ENCODE results near the gene SF3B1.
A peak's percentile ranks its signal among the peaks of the same experiment; 100 is the strongest.
"Not testable (repeated sequence)": the region's sequence is repeated elsewhere in the genome, so short reads cannot be mapped to it uniquely, and the experiment has no call there.

The SF3B1 gene, protein sequence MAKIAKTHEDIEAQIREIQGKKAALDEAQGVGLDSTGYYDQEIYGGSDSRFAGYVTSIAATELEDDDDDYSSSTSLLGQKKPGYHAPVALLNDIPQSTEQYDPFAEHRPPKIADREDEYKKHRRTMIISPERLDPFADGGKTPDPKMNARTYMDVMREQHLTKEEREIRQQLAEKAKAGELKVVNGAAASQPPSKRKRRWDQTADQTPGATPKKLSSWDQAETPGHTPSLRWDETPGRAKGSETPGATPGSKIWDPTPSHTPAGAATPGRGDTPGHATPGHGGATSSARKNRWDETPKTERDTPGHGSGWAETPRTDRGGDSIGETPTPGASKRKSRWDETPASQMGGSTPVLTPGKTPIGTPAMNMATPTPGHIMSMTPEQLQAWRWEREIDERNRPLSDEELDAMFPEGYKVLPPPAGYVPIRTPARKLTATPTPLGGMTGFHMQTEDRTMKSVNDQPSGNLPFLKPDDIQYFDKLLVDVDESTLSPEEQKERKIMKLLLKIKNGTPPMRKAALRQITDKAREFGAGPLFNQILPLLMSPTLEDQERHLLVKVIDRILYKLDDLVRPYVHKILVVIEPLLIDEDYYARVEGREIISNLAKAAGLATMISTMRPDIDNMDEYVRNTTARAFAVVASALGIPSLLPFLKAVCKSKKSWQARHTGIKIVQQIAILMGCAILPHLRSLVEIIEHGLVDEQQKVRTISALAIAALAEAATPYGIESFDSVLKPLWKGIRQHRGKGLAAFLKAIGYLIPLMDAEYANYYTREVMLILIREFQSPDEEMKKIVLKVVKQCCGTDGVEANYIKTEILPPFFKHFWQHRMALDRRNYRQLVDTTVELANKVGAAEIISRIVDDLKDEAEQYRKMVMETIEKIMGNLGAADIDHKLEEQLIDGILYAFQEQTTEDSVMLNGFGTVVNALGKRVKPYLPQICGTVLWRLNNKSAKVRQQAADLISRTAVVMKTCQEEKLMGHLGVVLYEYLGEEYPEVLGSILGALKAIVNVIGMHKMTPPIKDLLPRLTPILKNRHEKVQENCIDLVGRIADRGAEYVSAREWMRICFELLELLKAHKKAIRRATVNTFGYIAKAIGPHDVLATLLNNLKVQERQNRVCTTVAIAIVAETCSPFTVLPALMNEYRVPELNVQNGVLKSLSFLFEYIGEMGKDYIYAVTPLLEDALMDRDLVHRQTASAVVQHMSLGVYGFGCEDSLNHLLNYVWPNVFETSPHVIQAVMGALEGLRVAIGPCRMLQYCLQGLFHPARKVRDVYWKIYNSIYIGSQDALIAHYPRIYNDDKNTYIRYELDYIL

DNA sequence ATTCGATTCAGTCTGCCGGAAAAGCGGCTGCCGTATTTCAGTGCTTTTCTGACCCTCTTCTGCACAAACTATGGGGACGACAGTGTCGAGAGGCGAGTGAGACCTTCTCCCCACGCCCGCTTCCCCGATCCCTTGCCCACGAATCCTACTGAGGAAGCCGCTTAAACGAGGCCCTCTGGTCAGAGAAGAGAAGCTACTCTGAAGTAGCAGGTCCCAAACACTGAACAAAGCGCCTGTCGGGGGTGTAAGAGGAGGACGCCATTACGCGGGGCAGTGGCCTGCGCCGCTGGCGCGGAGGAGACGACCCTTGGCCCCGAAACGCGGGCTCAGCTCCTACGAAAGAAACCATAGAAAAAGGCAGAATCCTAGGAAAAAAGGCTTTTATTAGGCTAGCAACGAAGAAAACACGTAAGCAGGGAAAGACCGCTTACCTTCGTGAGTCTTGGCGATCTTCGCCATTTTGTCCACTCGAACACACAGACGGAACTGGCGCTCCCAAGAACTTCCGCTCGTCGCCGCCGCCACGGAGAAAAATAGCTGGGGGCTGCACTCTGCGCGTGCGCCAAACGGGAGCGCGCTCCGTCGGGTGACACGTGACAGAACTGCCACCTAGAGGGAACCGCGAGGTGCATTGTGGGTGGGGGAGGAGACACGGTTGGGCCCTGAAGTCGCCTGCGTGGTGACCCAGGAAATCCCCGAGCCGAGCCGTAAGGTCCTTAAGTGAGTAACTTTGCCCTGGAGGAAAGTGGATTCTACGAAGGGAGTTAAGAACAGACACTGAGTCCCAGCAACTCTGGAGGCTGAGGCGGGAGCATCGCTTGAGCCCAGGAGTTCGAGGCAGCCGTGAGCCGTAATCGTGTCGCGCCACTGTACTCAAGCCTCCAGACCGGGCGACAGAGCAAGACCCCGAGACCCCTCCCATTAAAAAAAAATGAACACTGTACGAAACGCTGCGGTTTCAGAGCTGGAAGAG is at the start of gene SF3B1:
Gene SF3B1, minus strand, starts transcription at position 488 of the 973 bp plus-strand sequence. Its CDS starts 29 bp downstream, at position 459.
- Histone ChIP-seq H3K27ac (ENCODE audit: low read length) (peak within 1 kb of the TSS; percentile 85), H4K20me1 (ENCODE audit: insufficient read depth, low read length) (peaks cover 24% of the 10 kb centered on the region), H3K36me3 (replicated peaks; ENCODE audit: insufficient read depth, low read length) (no peaks in the 10 kb centered on the region), H3K9me2 (replicated peaks; ENCODE audit: insufficient read depth, low read length) (no peaks in the 10 kb centered on the region), H3K79me2 (ENCODE audit: low read length) (peaks cover 57% of the 10 kb centered on the region), H3K27me3 (replicated peaks; ENCODE audit: insufficient read depth, low read length) (no peaks in the 10 kb centered on the region), H3K9ac (ENCODE audit: low read length) (peak within 1 kb of the TSS; percentile 99), H3K4me1 (ENCODE audit: low read length) (peaks cover 20% of the 10 kb centered on the region), H3F3A (ENCODE audit: insufficient read depth, low read length) (no peaks in the 10 kb centered on the region), H3K9me3 (replicated peaks; ENCODE audit: insufficient read depth, low read length) (no peaks in the 10 kb centered on the region), H3K4me3 (ENCODE audit: low read length) (peak within 1 kb of the TSS; percentile 98), H3K4me2 (ENCODE audit: low read depth, low read length) (peak within 1 kb of the TSS; percentile 76), H2AFZ (ENCODE audit: low read length) (peak within 1 kb of the TSS; percentile 83)
- TF ChIP-seq, protein P1, sequence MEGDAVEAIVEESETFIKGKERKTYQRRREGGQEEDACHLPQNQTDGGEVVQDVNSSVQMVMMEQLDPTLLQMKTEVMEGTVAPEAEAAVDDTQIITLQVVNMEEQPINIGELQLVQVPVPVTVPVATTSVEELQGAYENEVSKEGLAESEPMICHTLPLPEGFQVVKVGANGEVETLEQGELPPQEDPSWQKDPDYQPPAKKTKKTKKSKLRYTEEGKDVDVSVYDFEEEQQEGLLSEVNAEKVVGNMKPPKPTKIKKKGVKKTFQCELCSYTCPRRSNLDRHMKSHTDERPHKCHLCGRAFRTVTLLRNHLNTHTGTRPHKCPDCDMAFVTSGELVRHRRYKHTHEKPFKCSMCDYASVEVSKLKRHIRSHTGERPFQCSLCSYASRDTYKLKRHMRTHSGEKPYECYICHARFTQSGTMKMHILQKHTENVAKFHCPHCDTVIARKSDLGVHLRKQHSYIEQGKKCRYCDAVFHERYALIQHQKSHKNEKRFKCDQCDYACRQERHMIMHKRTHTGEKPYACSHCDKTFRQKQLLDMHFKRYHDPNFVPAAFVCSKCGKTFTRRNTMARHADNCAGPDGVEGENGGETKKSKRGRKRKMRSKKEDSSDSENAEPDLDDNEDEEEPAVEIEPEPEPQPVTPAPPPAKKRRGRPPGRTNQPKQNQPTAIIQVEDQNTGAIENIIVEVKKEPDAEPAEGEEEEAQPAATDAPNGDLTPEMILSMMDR (IDR thresholded peaks at IDR 0.05; ENCODE audit: low read length) = no peak
- DNase-seq = peak; percentile 99

- Histone ChIP-seq H3F3A (ENCODE audit: insufficient read depth, low read length) (peaks cover 39% of the 10 kb centered on the region), H3K36me3 (replicated peaks; ENCODE audit: insufficient read depth, low read length) (peaks cover 24% of the 10 kb centered on the region), H3K4me1 (ENCODE audit: low read length) (peaks cover 18% of the 10 kb centered on the region), H3K79me2 (ENCODE audit: low read length) (peaks cover 13% of the 10 kb centered on the region)
- not testable (repeated sequence) for DNase-seq; H3K27me3 ChIP-seq (replicated peaks; ENCODE audit: insufficient read depth, low read length); H2AFZ ChIP-seq (ENCODE audit: low read length); H3K27ac ChIP-seq (ENCODE audit: low read length); H4K20me1 ChIP-seq (ENCODE audit: insufficient read depth, low read length); H3K9me2 ChIP-seq (replicated peaks; ENCODE audit: insufficient read depth, low read length); H3K4me3 ChIP-seq (ENCODE audit: low read length); H3K9ac ChIP-seq (ENCODE audit: low read length); H3K4me2 ChIP-seq (ENCODE audit: low read depth, low read length); H3K9me3 ChIP-seq (replicated peaks; ENCODE audit: insufficient read depth, low read length)
These were observed 49.4 kb upstream of the SF3B1 start for GRCh38 chr2:197484248-197484647.

DNA sequence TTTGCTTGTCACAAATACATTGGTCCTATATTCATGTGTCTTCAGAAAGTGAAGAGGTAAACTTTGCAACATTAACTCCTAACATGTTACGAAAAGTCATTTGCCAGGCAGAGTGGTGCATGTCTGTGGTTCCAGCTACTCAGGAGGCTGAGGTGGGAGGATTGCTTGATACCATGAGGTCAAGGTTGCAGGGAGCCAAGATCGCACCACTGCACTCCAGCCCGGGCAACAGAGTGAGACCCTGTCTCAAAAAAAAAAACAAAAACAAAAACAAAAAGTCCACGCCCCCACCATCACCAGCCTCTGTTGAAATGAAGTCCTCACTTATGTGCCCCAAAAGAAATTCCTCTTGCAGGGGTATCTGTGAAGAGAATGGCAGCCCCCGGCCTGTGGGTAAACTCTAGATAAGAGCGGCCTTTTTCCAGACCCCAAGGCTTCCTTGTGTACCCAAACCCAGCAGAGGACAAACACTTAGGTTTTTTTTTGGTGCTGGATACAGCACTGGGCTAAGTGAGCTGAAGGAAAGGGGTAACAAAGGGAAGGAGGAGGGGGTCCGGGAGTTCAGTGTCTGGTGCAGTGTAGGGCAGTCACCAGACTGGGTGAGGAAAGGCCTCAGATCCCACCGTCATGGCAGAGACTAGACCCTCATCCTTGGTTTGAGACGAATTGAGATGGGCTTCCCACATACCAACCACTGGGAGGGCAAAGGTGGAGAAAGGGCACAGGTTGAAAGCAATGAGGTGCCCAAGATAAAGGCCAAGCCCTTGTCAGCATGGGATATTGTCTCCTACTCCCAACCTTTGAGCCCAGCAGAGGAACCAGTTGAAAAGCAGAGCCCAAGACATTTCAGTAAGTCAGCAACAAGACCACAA is 45.6 kb upstream of the SF3B1 start:
- H3K9me3 ChIP-seq (replicated peaks; ENCODE audit: insufficient read depth, low read length) = no peaks in the 10 kb centered on the region
- H3K9ac ChIP-seq (ENCODE audit: low read length) = no peak overlapping the region
- H3K4me1 ChIP-seq (ENCODE audit: low read length) = peaks cover 37% of the 10 kb centered on the region
- TF ChIP-seq, protein P1 (IDR thresholded peaks at IDR 0.05; ENCODE audit: low read length) = no peak
- TF ChIP-seq EZH2phosphoT487 (IDR thresholded peaks at IDR 0.05; ENCODE audit: low read length) = no peak
- TF ChIP-seq EZH2 (optimal IDR thresholded peaks at IDR 0.05; ENCODE audit: low read depth, low read length) = no peak
- H3K4me2 ChIP-seq (ENCODE audit: low read depth, low read length) = no peak overlapping the region
- H3F3A ChIP-seq (ENCODE audit: insufficient read depth, low read length) = peaks cover 40% of the 10 kb centered on the region
- no peaks in the 10 kb centered on the region for H3K27me3 ChIP-seq (replicated peaks; ENCODE audit: insufficient read depth, low read length)
- H3K79me2 ChIP-seq (ENCODE audit: low read length) = no peaks in the 10 kb centered on the region
- DNase-seq = no peak
- H3K27ac ChIP-seq (ENCODE audit: low read length) = no peak overlapping the region
- no peaks in the 10 kb centered on the region for H3K9me2 ChIP-seq (replicated peaks; ENCODE audit: insufficient read depth, low read length)
- no peaks in the 10 kb centered on the region for H3K36me3 ChIP-seq (replicated peaks; ENCODE audit: insufficient read depth, low read length)
- H3K4me3 ChIP-seq (ENCODE audit: low read length) = no peak overlapping the region
- H2AFZ ChIP-seq (ENCODE audit: low read length) = no peak overlapping the region
- no peaks in the 10 kb centered on the region for H4K20me1 ChIP-seq (ENCODE audit: insufficient read depth, low read length)

Data from MM.1S (cell line).